ENCODE measurements around the gene PAIP1.
"Not testable (repeated sequence)": the region's sequence is repeated elsewhere in the genome, so short reads cannot be mapped to it uniquely, and the experiment has no call there.

Gene PAIP1

GRCh38 chr5:43570450-43571158, 13.7 kb upstream of the PAIP1 start:
- no peak for DNase-seq

GRCh38 chr5:43569236-43569746, 12.4 kb upstream of the PAIP1 start:
- no peak for DNase-seq

- DNase-seq = no peak
Observed at GRCh38 chr5:43567967-43568366, 11.1 kb upstream of the PAIP1 start.

GRCh38 chr5:43565043-43565442, 8.2 kb upstream of the PAIP1 start:
- no peak for DNase-seq

GRCh38 chr5:43564289-43564850, 7.5 kb upstream of the PAIP1 start:
- no peak for DNase-seq

- DNase-seq = no peak
Observed at GRCh38 chr5:43563321-43563720, 6.4 kb upstream of the PAIP1 start.

GRCh38 chr5:43561356-43561755, 4.5 kb upstream of the PAIP1 start:
- no peak for DNase-seq

GRCh38 chr5:43560128-43560527, 3.3 kb upstream of the PAIP1 start:
- DNase-seq = no peak

- DNase-seq = not testable (repeated sequence)
Observed at GRCh38 chr5:43556607-43556856, 345 bp downstream of the PAIP1 start.

- DNase-seq = peak; percentile 83
Observed at GRCh38 chr5:43555895-43556606, 826 bp downstream of the PAIP1 start.

- DNase-seq = no peak
Observed at GRCh38 chr5:43554497-43554896, 2.4 kb downstream of the PAIP1 start.

GRCh38 chr5:43553381-43553780, 3.5 kb downstream of the PAIP1 start:
- DNase-seq = no peak

- DNase-seq = no peak
Observed at GRCh38 chr5:43551731-43552130, 5.1 kb downstream of the PAIP1 start.

- not testable (repeated sequence) for DNase-seq
Observed at GRCh38 chr5:43549272-43549671, 7.6 kb downstream of the PAIP1 start.

- DNase-seq = no peak
Observed at GRCh38 chr5:43548358-43548757, 8.5 kb downstream of the PAIP1 start.

- no peak for DNase-seq
Observed at GRCh38 chr5:43547532-43547931, 9.3 kb downstream of the PAIP1 start.

- no peak for DNase-seq
Observed at GRCh38 chr5:43543434-43543833, 13.4 kb downstream of the PAIP1 start.

- no peak for DNase-seq
Observed at GRCh38 chr5:43540746-43541145, 16.1 kb downstream of the PAIP1 start.

GRCh38 chr5:43536972-43537371, 19.9 kb downstream of the PAIP1 start:
- no peak for DNase-seq

GRCh38 chr5:43533646-43534045, 23.2 kb downstream of the PAIP1 start:
- DNase-seq = no peak

GRCh38 chr5:43530648-43531047, 26.2 kb downstream of the PAIP1 start:
- DNase-seq = no peak

GRCh38 chr5:43523662-43524072, 33.2 kb downstream of the PAIP1 start:
- no peak for DNase-seq

GRCh38 chr5:43520615-43521014, 36.3 kb downstream of the PAIP1 start:
- DNase-seq = no peak

- no peak for DNase-seq
Observed at GRCh38 chr5:43515678-43516048, 41.2 kb downstream of the PAIP1 start.
